Naive thymus-derived CD4-positive, alpha-beta T cell (primary cell): Measurements from ENCODE around the gene COL9A1. TPM values are rescaled to one million over a fixed set of nuclear protein-coding genes. Genes with fewer than 3 reads are reported as not detected.
"Not testable (repeated sequence)": the region's sequence is repeated elsewhere in the genome, so short reads cannot be mapped to it uniquely, and the experiment has no call there.

Source experiments
- ATAC-seq: fragments of 150-1000 bp; cut with Tn5 transposase; 2 replicates; pipeline ENCODE4 v1.10.0; 2021; ENCODE audit warnings: mild to moderate bottlenecking, moderate library complexity
- CTCF ChIA-PET: fragments of 350-600 bp; sonication (Branson Sonifier 250); formaldehyde crosslinking; loops from one replicate; lab custom pipeline; 2021; ENCODE audit warnings: antibody characterized with exemption; lab: Charles Lee
- POLR2A ChIA-PET: fragments of 350-600 bp; sonication (Branson Sonifier 250); formaldehyde crosslinking; loops from one replicate; lab custom pipeline; 2021; ENCODE audit warnings: antibody characterized with exemption, inconsistent platforms; lab: Charles Lee
- DNase-seq, 9 donors: peaks; one replicate each; pipeline versions ENCODE4 v3.0.0 to v3.0.0-alpha.2; 2020 to 2022; ENCODE audit warnings: mixed read lengths in 1 of 9
- H3K27ac ChIP-seq: one replicate; pipeline ENCODE4 v1.7.0; 2013; ENCODE audit warnings: mild to moderate bottlenecking, low read depth, low read length, moderate library complexity
- H3K27me3 ChIP-seq, 2 donors: one replicate each; pipeline ENCODE4 v1.7.0; 2013; ENCODE audit warnings: low read length in 2 of 2, mild to moderate bottlenecking in 2 of 2, moderate library complexity in 2 of 2; ENCODE audit not compliant: control insufficient read depth in 2 of 2, insufficient read depth in 2 of 2
- H3K36me3 ChIP-seq, 3 experiments: 1 replicate in 2 of 3; 2 replicates in 1 of 3; pipeline ENCODE4 v1.7.0; 2013; ENCODE audit warnings: low read length in 3 of 3, mild to moderate bottlenecking in 3 of 3, moderate library complexity in 1 of 3; ENCODE audit not compliant: insufficient read depth in 3 of 3, control insufficient read depth in 2 of 3
- H3K4me1 ChIP-seq, 2 donors: one replicate each; pipeline ENCODE4 v1.7.0; 2013; ENCODE audit warnings: low read length in 2 of 2, mild to moderate bottlenecking in 2 of 2, moderate library complexity in 1 of 2; ENCODE audit not compliant: control insufficient read depth in 2 of 2, insufficient read depth in 2 of 2
- H3K4me3 ChIP-seq: 2 replicates; pipeline ENCODE4 v1.7.0; 2013; ENCODE audit warnings: mild to moderate bottlenecking, low read length
- H3K9me3 ChIP-seq, 3 experiments: 1 replicate in 2 of 3; 2 replicates in 1 of 3; pipeline ENCODE4 v1.7.0; 2013; ENCODE audit warnings: low read length in 3 of 3; ENCODE audit not compliant: control insufficient read depth in 2 of 3
- H3K27ac Mint-ChIP-seq, 9 donors: one replicate each; pipeline ENCODE4 v1.8.0; 2020 to 2022; ENCODE audit warnings: mixed read lengths in 9 of 9, mild to moderate bottlenecking in 8 of 9, moderate library complexity in 5 of 9, inconsistent platforms in 2 of 9
- H3K27me3 Mint-ChIP-seq, 5 donors: one replicate each; pipeline ENCODE4 v1.8.0; 2021 to 2022; ENCODE audit warnings: mixed read lengths in 5 of 5, mild to moderate bottlenecking in 1 of 5
- H3K36me3 Mint-ChIP-seq, 5 donors: one replicate each; pipeline ENCODE4 v1.8.0; 2020 to 2022; ENCODE audit warnings: mixed read lengths in 5 of 5, mild to moderate bottlenecking in 3 of 5, inconsistent platforms in 1 of 5
- H3K4me1 Mint-ChIP-seq, 7 donors: one replicate each; pipeline ENCODE4 v1.8.0; 2020 to 2022; ENCODE audit warnings: mixed read lengths in 7 of 7, mild to moderate bottlenecking in 3 of 7, inconsistent platforms in 1 of 7
- H3K4me3 Mint-ChIP-seq, 10 donors: one replicate each; pipeline ENCODE4 v1.8.0; 2020 to 2022; ENCODE audit warnings: mild to moderate bottlenecking in 10 of 10, mixed read lengths in 10 of 10, moderate library complexity in 6 of 10, inconsistent platforms in 2 of 10
- H3K9me3 Mint-ChIP-seq, 11 donors: one replicate each; pipeline ENCODE4 v1.8.0; 2020 to 2022; ENCODE audit warnings: mixed read lengths in 11 of 11, mild to moderate bottlenecking in 4 of 11, inconsistent platforms in 1 of 11, moderate library complexity in 1 of 11
- intact Hi-C, 2 donors: fragments of 100-400 bp; cut with micrococcal nuclease; formaldehyde crosslinking; loops; one replicate each; pipeline ENCODE4 v1.15.1; 2023
- polyA plus RNA-seq, 2 donors: library from polyadenylated mRNA; unstranded; fragments of 300-500 nt; fragmentation: Illumina TruSeq; gene quantifications; one replicate each; pipeline ENCODE4 v1.2.3, GENCODE V29; 2021
- total RNA-seq, 6 experiments: library from RNA in 5 of 6; stranded (reverse) in 5 of 6; gene quantifications; 1 replicate in 5 of 6; 2 replicates in 1 of 6; pipeline ENCODE4 v1.2.3 and lab custom pipeline; 2021 to 2026

The COL9A1 gene
- total and polyA plus RNA-seq, 7 experiments from 2014 or later, result not detected

GRCh38 chr6:70336996-70337742, 34.3 kb upstream of the COL9A1 start:
- DNase-seq, result no peak
- H3K27me3 ChIP-seq, result no peaks in the 10 kb centered on the region
- Mint-ChIP-seq H3K27ac (no peak overlapping the region), H3K9me3 (peaks cover 0 to 29% (median 8%) of the 10 kb centered on the region in 11 donors), H3K27me3 (peaks cover 4 to 53% (median 49%) of the 10 kb centered on the region in 5 donors), H3K4me1 (no peaks in the 10 kb centered on the region), H3K36me3 (peaks cover 0 to 4% (median 0%) of the 10 kb centered on the region in 5 donors), H3K4me3 (no peak overlapping the region)
- no peak overlapping the region for H3K27ac ChIP-seq
- no peak for ATAC-seq
- intact Hi-C loops, result no loop called here
- no peaks in the 10 kb centered on the region for H3K4me1 ChIP-seq
- H3K36me3 ChIP-seq, result no peaks in the 10 kb centered on the region
- ChIA-PET POLR2A (no interaction called here), CTCF (no interaction called here)
- H3K4me3 ChIP-seq, result no peak overlapping the region
- H3K9me3 ChIP-seq, result no peaks in the 10 kb centered on the region

GRCh38 chr6:70327036-70327435, 24.2 kb upstream of the COL9A1 start:
- Mint-ChIP-seq H3K36me3 (no peaks in the 10 kb centered on the region), H3K27ac (no peak overlapping the region)

DNA sequence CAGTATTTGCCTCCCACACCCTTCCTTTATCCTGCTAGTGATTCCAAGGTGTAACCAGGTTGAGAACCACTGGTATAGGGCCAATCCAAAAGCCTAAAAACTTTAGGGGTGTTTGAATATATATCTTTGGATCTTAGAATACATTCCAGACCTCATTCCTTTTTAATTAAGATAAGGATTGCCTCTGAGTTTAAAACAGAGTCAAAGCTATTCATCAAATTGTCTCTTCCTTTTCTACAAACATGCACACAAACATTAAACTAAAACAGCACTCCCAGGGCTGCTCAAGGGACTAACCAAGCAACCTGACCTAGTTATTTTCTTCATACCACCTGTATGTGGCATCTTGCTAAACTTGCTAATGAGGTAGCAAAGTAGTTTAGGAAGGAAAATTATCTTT, 22.1 kb upstream of the COL9A1 start:
- Histone ChIP-seq H3K27ac (no peak overlapping the region), H3K36me3 (no peaks in the 10 kb centered on the region), H3K4me1 (no peaks in the 10 kb centered on the region), H3K4me3 (no peak overlapping the region), H3K27me3 (no peaks in the 10 kb centered on the region), H3K9me3 (no peaks in the 10 kb centered on the region)
- DNase-seq (no peak), ATAC-seq (no peak)
- Mint-ChIP-seq H3K36me3 (no peaks in the 10 kb centered on the region), H3K27me3 (peaks cover 0 to 7% (median 3%) of the 10 kb centered on the region in 5 donors), H3K4me3 (no peak overlapping the region), H3K9me3 (peaks cover 0 to 2% (median 0%) of the 10 kb centered on the region in 11 donors), H3K4me1 (no peaks in the 10 kb centered on the region), H3K27ac (no peak overlapping the region)
- ChIA-PET POLR2A (no interaction called here), CTCF (interaction anchor here (1.0 kb wide), 1 partner anchor 14 kb away, joined by 3 read pairs; no protein-coding TSS in a partner anchor)
- intact Hi-C loops, result no loop called here

More at GRCh38 chr6:70327036-70327435, 24.2 kb upstream of the COL9A1 start:
- ATAC-seq (no peak), DNase-seq (no peak)
- Mint-ChIP-seq H3K4me1 (no peaks in the 10 kb centered on the region), H3K27me3 (peaks cover 0 to 20% (median 4%) of the 10 kb centered on the region in 5 donors), H3K9me3 (peaks cover 0 to 5% (median 0%) of the 10 kb centered on the region in 11 donors), H3K4me3 (no peak overlapping the region)
- Histone ChIP-seq H3K4me3 (no peak overlapping the region), H3K36me3 (no peaks in the 10 kb centered on the region), H3K9me3 (no peaks in the 10 kb centered on the region), H3K27me3 (no peaks in the 10 kb centered on the region), H3K27ac (no peak overlapping the region), H3K4me1 (no peaks in the 10 kb centered on the region)
- POLR2A ChIA-PET, result no interaction called here
- CTCF ChIA-PET, result no interaction called here
- intact Hi-C loops, result no loop called here

- H3K27me3 ChIP-seq, ATAC-seq, H3K36me3 Mint-ChIP-seq, H3K4me3 ChIP-seq, H3K27ac Mint-ChIP-seq, H3K4me1 ChIP-seq, CTCF ChIA-PET, intact Hi-C loops, H3K36me3 ChIP-seq, H3K9me3 Mint-ChIP-seq, DNase-seq, H3K27ac ChIP-seq, H3K4me1 Mint-ChIP-seq, H3K9me3 ChIP-seq, POLR2A ChIA-PET, H3K4me3 Mint-ChIP-seq: not testable (repeated sequence)
- H3K27me3 Mint-ChIP-seq, result peaks cover 9 to 33% (median 22%) of the 10 kb centered on the region in 5 donors
These were observed 14.9 kb upstream of the COL9A1 start for GRCh38 chr6:70317799-70318198.

DNA sequence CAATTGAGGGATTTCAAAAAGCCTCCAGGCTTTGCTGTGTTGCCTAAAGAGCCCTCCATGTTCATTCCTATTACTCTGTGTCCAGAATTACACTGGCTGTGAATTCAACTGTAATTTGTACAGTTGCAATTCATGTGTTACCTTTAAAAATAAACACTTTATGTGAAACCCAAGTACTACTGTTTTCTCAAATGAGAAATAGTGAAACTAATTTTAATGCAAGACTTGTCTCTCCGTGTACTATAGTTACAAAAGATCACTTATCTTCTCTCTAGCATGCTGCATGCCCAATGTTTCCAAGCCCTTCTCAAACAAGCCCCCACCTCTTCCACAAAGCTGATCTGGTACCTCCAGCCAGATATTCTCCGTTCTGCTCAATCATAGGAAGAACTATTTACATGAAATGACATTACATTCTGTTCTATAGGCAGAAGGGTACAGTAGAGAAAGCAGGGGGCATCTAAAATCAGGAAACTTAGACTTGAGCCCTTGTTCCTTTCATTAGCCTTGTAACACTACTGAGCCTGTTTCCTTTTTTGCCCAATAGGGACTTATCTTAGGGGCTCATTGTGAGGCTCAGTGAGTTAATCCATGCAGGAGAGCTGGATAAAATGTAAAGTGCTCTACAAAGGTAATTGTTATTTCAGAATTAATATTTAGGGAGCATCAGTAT, 12.3 kb upstream of the COL9A1 start:
- intact Hi-C loops, result no loop called here
- H3K9me3 ChIP-seq, result no peaks in the 10 kb centered on the region
- Mint-ChIP-seq H3K9me3 (peaks cover 0 to 6% (median 0%) of the 10 kb centered on the region in 11 donors), H3K36me3 (no peaks in the 10 kb centered on the region), H3K27ac (no peak overlapping the region), H3K4me1 (peaks cover 0 to 2% (median 0%) of the 10 kb centered on the region in 7 donors), H3K4me3 (no peak overlapping the region), H3K27me3 (peaks cover 9 to 47% (median 32%) of the 10 kb centered on the region in 5 donors)
- POLR2A ChIA-PET, result no interaction called here
- H3K27ac ChIP-seq, result no peak overlapping the region
- ATAC-seq (no peak), DNase-seq (no peak)
- CTCF ChIA-PET, result no interaction called here
- no peak overlapping the region for H3K4me3 ChIP-seq
- no peaks in the 10 kb centered on the region for H3K36me3 ChIP-seq
- no peaks in the 10 kb centered on the region for H3K4me1 ChIP-seq
- no peaks in the 10 kb centered on the region for H3K27me3 ChIP-seq

DNA sequence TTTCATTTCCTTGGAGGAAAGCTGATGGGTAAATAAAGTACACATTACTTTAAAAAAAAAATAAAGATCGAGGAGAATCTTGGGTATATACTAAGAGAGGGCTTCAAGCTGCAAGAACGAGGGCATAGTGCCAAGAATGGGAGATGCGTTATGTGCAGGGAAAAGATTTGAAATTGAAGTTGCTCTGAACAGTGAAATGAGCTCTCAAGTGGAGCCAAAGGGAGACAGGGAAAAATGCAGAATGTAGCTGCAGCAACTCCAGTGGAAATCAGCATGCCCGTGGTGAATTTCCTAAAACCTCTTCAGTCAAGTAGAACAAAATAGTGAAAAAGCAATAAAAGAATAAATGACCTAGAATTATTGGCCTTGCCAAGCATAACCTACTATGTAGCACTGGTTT, 11.4 kb upstream of the COL9A1 start:
- Mint-ChIP-seq H3K27me3 (peaks cover 9 to 41% (median 32%) of the 10 kb centered on the region in 5 donors), H3K9me3 (peaks cover 0 to 4% (median 0%) of the 10 kb centered on the region in 11 donors), H3K4me1 (peaks cover 0 to 2% (median 0%) of the 10 kb centered on the region in 7 donors), H3K27ac (no peak overlapping the region), H3K4me3 (no peak overlapping the region), H3K36me3 (no peaks in the 10 kb centered on the region)
- no peaks in the 10 kb centered on the region for H3K36me3 ChIP-seq
- H3K4me1 ChIP-seq, result no peaks in the 10 kb centered on the region
- H3K27me3 ChIP-seq, result no peaks in the 10 kb centered on the region
- ATAC-seq (no peak), DNase-seq (no peak)
- ChIA-PET POLR2A (no interaction called here), CTCF (interaction anchor here (1.1 kb wide), 1 partner anchor 13 kb away, joined by 3 read pairs; no protein-coding TSS in a partner anchor)
- no peaks in the 10 kb centered on the region for H3K9me3 ChIP-seq
- intact Hi-C loops, result loop anchor here (5.0 kb wide), 2 partner anchors 643 to 1033 kb away; partner anchors contain the start of gene B3GAT2 (in 1 of the 2)
- H3K27ac ChIP-seq, result no peak overlapping the region
- no peak overlapping the region for H3K4me3 ChIP-seq
